K562 (cell line): ENCODE data around the gene C4orf50. TPM values are rescaled to one million over a fixed set of nuclear protein-coding genes. Genes with fewer than 3 reads are reported as not detected.

Source experiments
- ATAC-seq: fragments of 200-7000 bp; cut with Tn5 transposase; 3 replicates; pipeline ENCODE4 v1.9.1; 2020; ENCODE audit warnings: moderate library complexity
- BruUV-seq: library from RNA; stranded (reverse); fragments of 400-500 nt; replicated peaks from 2 replicates; lab custom pipeline; 2021; lab: Mats Ljungman, UMichigan
- CTCF ChIA-PET: fragments of 300-600 bp; formaldehyde crosslinking; extraction: SDS; loops from one replicate; lab custom pipeline; 2021; ENCODE audit warnings: low intra/inter-chr PET ratio; lab: Yijun Ruan, JAX
- POLR2A ChIA-PET: fragments of 300-600, 350-650 bp; sonication (Branson Sonifier 250); formaldehyde crosslinking; extraction: SDS; loops from one replicate; lab custom pipeline; 2021; ENCODE audit warnings: antibody characterized with exemption, inconsistent platforms; lab: Yijun Ruan, JAX
- DNase-seq, 4 experiments: peaks; one replicate each; pipeline versions ENCODE4 v3.0.0 to v3.0.0-alpha.2; 2011 to 2018; ENCODE audit warnings: low spot score in 3 of 4, mixed read lengths in 3 of 4; ENCODE audit errors: extremely low read depth in 1 of 4
- FAIRE-seq: peaks from 2 replicates; lab custom pipeline; 2011; peaks lifted over from hg19 to GRCh38; lab: Jason Lieb, UNC
- H2AFZ ChIP-seq: 2 replicates; pipeline ENCODE4 v1.6.0; 2011; ENCODE audit warnings: low read depth, low read length, control low read depth, inconsistent platforms
- H3K27ac ChIP-seq: fragments of 200-600 bp; 3 replicates; pipeline ENCODE4 v1.8.0; 2011; ENCODE audit warnings: low read depth, mild to moderate bottlenecking, control low read depth, inconsistent platforms, low read length, moderate library complexity, mixed read lengths; ENCODE audit errors: extremely low read depth
- H3K27me3 ChIP-seq, 2 experiments: fragments of 300-600 bp in 1 of 2; 2 replicates in 1 of 2; 3 replicates in 1 of 2; pipeline versions ENCODE4 v1.6.0 to v1.8.0; 2011; ENCODE audit warnings: inconsistent platforms in 2 of 2, low read length in 2 of 2, mild to moderate bottlenecking in 1 of 2, mixed read lengths in 1 of 2, moderate library complexity in 1 of 2; ENCODE audit not compliant: control insufficient read depth in 2 of 2, insufficient read depth in 2 of 2
- H3K36me3 ChIP-seq: fragments of 300-600 bp; 3 replicates; pipeline ENCODE4 v1.8.0; 2011; ENCODE audit warnings: mild to moderate bottlenecking, low read length, inconsistent platforms; ENCODE audit not compliant: control insufficient read depth, insufficient read depth
- H3K4me1 ChIP-seq, 2 experiments: fragments of 200-600 bp in 1 of 2; replicated peaks in 1 of 2; 2 replicates in 1 of 2; 3 replicates in 1 of 2; pipeline versions ENCODE4 v1.5.1 to v1.8.0; 2011; ENCODE audit warnings: inconsistent platforms in 2 of 2, low read length in 2 of 2, mild to moderate bottlenecking in 1 of 2, mixed read lengths in 1 of 2, moderate library complexity in 1 of 2; ENCODE audit not compliant: control insufficient read depth in 2 of 2, insufficient read depth in 2 of 2
- H3K4me2 ChIP-seq: 2 replicates; pipeline ENCODE4 v1.6.1; 2011; ENCODE audit warnings: low read length, control low read depth, inconsistent platforms, mixed read lengths; ENCODE audit not compliant: insufficient read depth
- H3K4me3 ChIP-seq: fragments of 200-600 bp; sonication (generic), shearing (Covaris generic); 2 replicates; pipeline ENCODE4 v1.5.1; 2016; ENCODE audit warnings: control low read depth, inconsistent platforms
- H3K79me2 ChIP-seq: fragments of 200-600 bp; 3 replicates; pipeline ENCODE4 v1.8.0; 2011; ENCODE audit warnings: low read length, inconsistent platforms; ENCODE audit not compliant: control insufficient read depth, insufficient read depth
- H3K9ac ChIP-seq, 2 experiments: 2 replicates each; pipeline versions ENCODE4 v1.6.0 to v1.6.1; 2011; ENCODE audit warnings: low read depth in 2 of 2, low read length in 2 of 2, control low read depth in 1 of 2, inconsistent platforms in 1 of 2, mild to moderate bottlenecking in 1 of 2, mixed read lengths in 1 of 2; ENCODE audit not compliant: insufficient read depth in 1 of 2
- H3K9me1 ChIP-seq: one replicate; pipeline ENCODE4 v1.6.0; 2011; ENCODE audit warnings: inconsistent platforms, mild to moderate bottlenecking, low read length, moderate library complexity; ENCODE audit not compliant: control insufficient read depth, insufficient read depth
- H3K9me3 ChIP-seq: replicated peaks from 2 replicates; pipeline ENCODE4 v1.5.1; 2011; ENCODE audit warnings: low read depth, low read length, inconsistent platforms; ENCODE audit not compliant: control insufficient read depth, insufficient read depth
- H4K20me1 ChIP-seq: replicated peaks from 2 replicates; pipeline ENCODE4 v1.6.1; 2011; ENCODE audit warnings: low read length, inconsistent platforms, mixed read lengths; ENCODE audit not compliant: control insufficient read depth, insufficient read depth
- BACH1 ChIP-seq: fragments of 200-800 bp; sonication (Bioruptor generic); IDR thresholded peaks from 2 replicates; pipeline ENCODE4 v1.6.1; 2016; ENCODE audit warnings: missing genetic modification characterization, missing compliant biosample characterization
- C11orf30 ChIP-seq: fragments of 450-650 bp; IDR thresholded peaks from 2 replicates; pipeline ENCODE4 v1.6.1; 2016; ENCODE audit warnings: low read depth, mild to moderate bottlenecking
- EHMT2 ChIP-seq: fragments of 450-650 bp; IDR thresholded peaks from 2 replicates; pipeline ENCODE4 v1.6.1; 2018; ENCODE audit warnings: antibody characterized with exemption
- KDM1A ChIP-seq, 2 experiments: fragments of 450-650 bp; IDR thresholded peaks; 2 replicates each; pipeline ENCODE4 v1.6.1; 2016; ENCODE audit warnings: mild to moderate bottlenecking in 2 of 2
- MAFG ChIP-seq: fragments of 450-650 bp; conservative IDR thresholded peaks from 2 replicates; pipeline ENCODE4 v1.6.1; 2016; ENCODE audit warnings: missing genetic modification characterization, missing compliant biosample characterization
- NFE2 ChIP-seq: IDR thresholded peaks from 2 replicates; pipeline ENCODE4 v1.6.1; 2014; ENCODE audit warnings: antibody characterized with exemption, low read depth
- NRF1 ChIP-seq, 2 experiments: fragments of 450-650 bp; IDR thresholded peaks in 1 of 2; conservative IDR thresholded peaks in 1 of 2; 2 replicates each; pipeline ENCODE4 v1.6.1; 2014; ENCODE audit warnings: mild to moderate bottlenecking in 2 of 2
- RCOR1 ChIP-seq, 2 experiments: IDR thresholded peaks; 2 replicates each; pipeline ENCODE4 v1.6.1; 2012; ENCODE audit warnings: low read depth in 2 of 2, low read length in 2 of 2, borderline replicate concordance in 1 of 2, improper control_type of control experiment in 1 of 2
- SMAD4 ChIP-seq: fragments of 250-450 bp; sonication (Bioruptor Pico); conservative IDR thresholded peaks from 2 replicates; pipeline ENCODE4 v1.8.0; 2021; ENCODE audit warnings: inconsistent platforms, mild to moderate bottlenecking, moderate library complexity
- ZNF316 ChIP-seq: fragments of 450-650 bp; IDR thresholded peaks from 2 replicates; pipeline ENCODE4 v1.6.1; 2016
- WGBS: fragments of 100-300 bp; shearing (Covaris generic); methylation state at CpG from one replicate; pipeline ENCODE4 v1.1.6; 2016; ENCODE audit warnings: low coverage, mixed read lengths; ENCODE audit not compliant: insufficient coverage; ENCODE audit errors: missing lambda C conversion rate; 5-methylcytosine and 5-hydroxymethylcytosine counted together
- in situ Hi-C: fragments of 300-500 bp; cut with MboI; formaldehyde crosslinking; loops from 4 replicates; pipeline ENCODE4 v1.15.0; 2018; ENCODE audit warnings: inconsistent platforms, mixed read lengths
- intact Hi-C: fragments of 100-400 bp; cut with micrococcal nuclease; formaldehyde crosslinking; loops from 2 replicates; pipeline ENCODE4 v1.14.2; 2022
- polyA plus RNA-seq, 8 experiments: library from polyadenylated mRNA; depleted of rRNA in 4 of 8; stranded (reverse) in 5 of 8; unstranded in 3 of 8; fragments of >200 nt; fragmentation: Nextera tagmentation in 2 of 8; fragmentation: Illumina TruSeq in 1 of 8; extraction: Ambion mirVana in 2 of 8; extraction: Trizol in 1 of 8; gene quantifications; 2 replicates each; pipeline versions ENCODE4 v1.2.1 to v1.2.3, GENCODE V29; 2011 to 2014; ENCODE audit warnings: inconsistent platforms in 1 of 8, missing spikeins in 1 of 8
- total RNA-seq, 7 experiments: library from RNA; depleted of rRNA in 6 of 7; stranded (reverse); fragments of >200 nt in 6 of 7; fragmentation: Illumina TruSeq in 2 of 7; extraction: Trizol in 2 of 7; gene quantifications; 2 replicates each; pipeline versions ENCODE4 v1.2.1 to v1.2.3, GENCODE V29; 2011 to 2021; ENCODE audit warnings: low replicate concordance in 1 of 7

Gene C4orf50
- total and polyA plus RNA-seq, 9 of the 15 experiments (the other 6 are each of a cell fraction or from before 2014, with no cell fraction given), result not detected

- BruUV-seq, result no TSS peak
- Histone ChIP-seq H3K9me1 (no peaks in the 10 kb centered on the region), H3K9ac (no peak overlapping the region), H3K4me3 (no peak overlapping the region), H3K27ac (no peak overlapping the region), H3K36me3 (no peaks in the 10 kb centered on the region), H3K9me3 (no peaks in the 10 kb centered on the region; the same call in 1 of the 2 replicates), H2AFZ (no peak overlapping the region), H3K79me2 (no peaks in the 10 kb centered on the region)
- intact Hi-C loops, result no loop called here
- ChIA-PET CTCF (no interaction called here), POLR2A (no interaction called here)
- no peak for FAIRE-seq
- TF ChIP-seq EHMT2 (no peak), NFE2 (peak; percentile 27; the same call in 1 of the 2 replicates), BACH1 (0 out of 2 replicates have a peak, but pooled peaks have one; percentile 52), RCOR1 (IDR thresholded peaks at IDR 0.05; ENCODE audit: borderline replicate concordance in 1 of 2, low read depth in 2 of 2, low read length in 2 of 2) (peak in 1 of 2 experiments; percentile 46; a peak in 1 of 4 replicates), KDM1A (IDR thresholded peaks at IDR 0.05) (peak in 1 of 2 experiments; percentile 54; a peak in 2 of 4 replicates), C11orf30 (peak; percentile 40; the same call in 1 of the 2 replicates), MAFG (tag) (peak; percentile 76), SMAD4 (CRISPR knock-in tag) (no peak), NRF1 (conservative IDR thresholded peaks at IDR 0.05 in 1 of 2, IDR thresholded peaks at IDR 0.05 in 1 of 2) (peak in 1 of 2 experiments; percentile 42; a peak in 1 of 4 replicates), ZNF316 (peak; percentile 66)
- TF ChIP-seq, all 486 proteins: peak for 8
- in situ Hi-C loops, result no loop called here
- DNase-seq, result no peak
- no peak for ATAC-seq
- 1% methylated on average over 7 of the region's 7 CpGs for WGBS
- no peaks in the 10 kb centered on the region for H4K20me1 ChIP-seq
- no peaks in the 10 kb centered on the region for H3K4me1 ChIP-seq
- H3K27me3 ChIP-seq, result peaks cover 0 to 13% of the 10 kb centered on the region in 2 experiments; a peak in 1 of 5 replicates
- no peak overlapping the region for H3K4me2 ChIP-seq
These were observed 46.2 kb upstream of the C4orf50 start for GRCh38 chr4:6064383-6064782.
